Lower lobe of right lung (tissue), 2 donors: ENCODE measurements around the gene DNAH11. TPM values are rescaled to one million over a fixed set of nuclear protein-coding genes. Genes with fewer than 3 reads are reported as not detected.

Source experiments
- ATAC-seq, 2 donors: fragments of 200-7000 bp; cut with Tn5 transposase; one replicate each; pipeline ENCODE4 v1.9.1; 2020 to 2022; ENCODE audit warnings: mild to moderate bottlenecking in 2 of 2, moderate library complexity in 2 of 2
- DNase-seq: peaks from one replicate; pipeline ENCODE4 v3.0.0-alpha.2; 2020
- H3K27ac ChIP-seq: fragments of 200-600 bp; one replicate; pipeline ENCODE4 v1.8.0; 2022
- H3K27me3 ChIP-seq: fragments of 200-600 bp; one replicate; pipeline ENCODE4 v1.8.0; 2022; ENCODE audit warnings: low read depth
- H3K36me3 ChIP-seq: fragments of 200-600 bp; one replicate; pipeline ENCODE4 v1.8.0; 2022; ENCODE audit warnings: mild to moderate bottlenecking
- H3K4me1 ChIP-seq: fragments of 200-600 bp; one replicate; pipeline ENCODE4 v1.8.0; 2022
- H3K4me3 ChIP-seq: fragments of 200-600 bp; one replicate; pipeline ENCODE4 v1.8.0; 2022; ENCODE audit warnings: mild to moderate bottlenecking
- H3K9me3 ChIP-seq: fragments of 200-600 bp; one replicate; pipeline ENCODE4 v1.8.0; 2022
- CTCF ChIP-seq: fragments of 200-600 bp; IDR thresholded peaks from one replicate; pipeline ENCODE4 v1.8.0; 2022; ENCODE audit warnings: antibody characterized with exemption, mild to moderate bottlenecking
- intact Hi-C: fragments of 100-400 bp; cut with DNase I; formaldehyde crosslinking; loops from one replicate; pipeline ENCODE4 v1.11.0; 2022
- total RNA-seq: library from RNA; stranded (reverse); fragmentation: NEBNext Ultra II Directional; extraction: Animal tissue kit (Norgen Biotek cat#: 25700); gene quantifications from one replicate; pipeline ENCODE4 v1.2.1, GENCODE V29; 2021
- donor health status: DM: no; HTN: yes; CAD: no; lungs with severe emphysema.

Gene DNAH11
- total RNA-seq, 1 donor from 2014 or later = 8.9 TPM

- Histone ChIP-seq H3K36me3 (no peaks in the 10 kb centered on the region), H3K27ac (no peak overlapping the region), H3K4me3 (no peak overlapping the region), H3K4me1 (no peaks in the 10 kb centered on the region), H3K9me3 (no peaks in the 10 kb centered on the region), H3K27me3 (no peaks in the 10 kb centered on the region)
- no peak for TF ChIP-seq CTCF
- DNase-seq = no peak
- ATAC-seq = no peak
- intact Hi-C loops = no loop called here
Observed at GRCh38 chr7:21754963-21755362, 212.1 kb downstream of the DNAH11 start.

GRCh38 chr7:21757537-21758282 is 214.9 kb downstream of the DNAH11 start:
- no peak for TF ChIP-seq CTCF
- intact Hi-C loops = no loop called here
- no peak for DNase-seq
- Histone ChIP-seq H3K4me1 (no peaks in the 10 kb centered on the region), H3K4me3 (no peak overlapping the region), H3K9me3 (no peaks in the 10 kb centered on the region), H3K36me3 (no peaks in the 10 kb centered on the region), H3K27me3 (no peaks in the 10 kb centered on the region), H3K27ac (no peak overlapping the region)
- ATAC-seq = peak; percentile 76 to 94

DNA sequence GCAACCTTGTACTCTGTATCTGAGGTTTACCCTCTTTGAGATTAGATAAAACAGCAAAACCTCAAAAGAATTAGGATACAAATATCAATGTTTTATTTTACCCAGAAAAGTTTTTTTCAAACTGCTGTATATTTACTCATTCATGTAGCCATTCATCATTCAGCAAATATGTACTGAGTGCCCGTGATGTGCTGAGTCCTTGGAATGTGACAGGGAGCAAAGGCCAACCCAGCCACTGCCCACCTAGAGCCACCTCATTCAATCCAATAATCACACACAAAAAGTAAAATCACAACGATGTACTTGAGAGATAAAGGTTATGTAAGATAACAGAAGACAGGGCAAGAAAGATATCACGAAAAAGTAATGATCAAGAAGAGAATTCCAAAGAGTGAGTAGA is 215.4 kb downstream of the DNAH11 start:
- Histone ChIP-seq H3K4me1 (no peaks in the 10 kb centered on the region), H3K27ac (no peak overlapping the region), H3K36me3 (no peaks in the 10 kb centered on the region), H3K9me3 (no peaks in the 10 kb centered on the region), H3K27me3 (no peaks in the 10 kb centered on the region), H3K4me3 (no peak overlapping the region)
- no peak for DNase-seq
- TF ChIP-seq CTCF = no peak
- peak in 1 of 2 donors; percentile 58 for ATAC-seq
- intact Hi-C loops = no loop called here

DNA sequence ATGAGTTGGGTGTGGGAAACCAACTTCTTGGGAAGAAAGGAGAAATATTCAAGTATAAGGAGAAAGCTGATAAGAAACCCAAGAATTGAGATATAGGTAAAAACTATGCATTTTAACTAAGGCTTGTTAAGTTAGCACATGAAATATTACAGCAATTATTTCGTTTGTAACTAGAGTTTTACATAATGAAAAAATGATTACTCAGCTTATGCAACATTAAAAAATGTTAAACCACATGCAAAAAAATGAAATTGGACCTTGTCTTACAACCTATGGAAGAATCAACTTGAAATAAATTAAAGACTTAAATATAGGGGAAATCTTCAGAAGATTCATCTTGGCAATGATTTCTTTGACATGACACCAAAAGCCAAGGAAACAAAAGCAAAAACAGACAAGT is 219.6 kb downstream of the DNAH11 start:
- H3K27me3 ChIP-seq = no peaks in the 10 kb centered on the region
- intact Hi-C loops = no loop called here
- H3K27ac ChIP-seq = no peak overlapping the region
- H3K4me3 ChIP-seq = no peak overlapping the region
- ATAC-seq = no peak
- TF ChIP-seq CTCF = no peak
- H3K4me1 ChIP-seq = no peaks in the 10 kb centered on the region
- no peaks in the 10 kb centered on the region for H3K9me3 ChIP-seq
- H3K36me3 ChIP-seq = no peaks in the 10 kb centered on the region
- no peak for DNase-seq

GRCh38 chr7:21763818-21764217 is 221.0 kb downstream of the DNAH11 start:
- no peaks in the 10 kb centered on the region for H3K36me3 ChIP-seq
- no peak overlapping the region for H3K4me3 ChIP-seq
- H3K9me3 ChIP-seq = no peaks in the 10 kb centered on the region
- TF ChIP-seq CTCF = no peak
- H3K27me3 ChIP-seq = peaks cover 3% of the 10 kb centered on the region
- DNase-seq (no peak), ATAC-seq (no peak)
- intact Hi-C loops = no loop called here
- no peaks in the 10 kb centered on the region for H3K4me1 ChIP-seq
- no peak overlapping the region for H3K27ac ChIP-seq
